PC-3 (cell line): ENCODE measurements around the gene NCOA7.

ENCODE experiments used
- CTCF ChIP-seq: fragments of 300-600 bp; sonication (generic); conservative IDR thresholded peaks from 2 replicates; pipeline ENCODE4 v1.5.1; 2017; ENCODE audit warnings: antibody characterized with exemption, low read depth, mild to moderate bottlenecking, low read length
- EZH2 ChIP-seq: fragments of 300-600 bp; sonication (generic); IDR thresholded peaks from one replicate; pipeline ENCODE4 v1.6.1; 2017; ENCODE audit warnings: antibody characterized with exemption, mild to moderate bottlenecking, low read length; ENCODE audit not compliant: unreplicated experiment
- EZH2phosphoT487 ChIP-seq: fragments of 300-600 bp; sonication (generic); IDR thresholded peaks from 2 replicates; pipeline ENCODE4 v1.6.1; 2018; ENCODE audit warnings: mild to moderate bottlenecking, antibody characterized with exemption, low read length, borderline replicate concordance

- TF ChIP-seq CTCF (no peak), EZH2 (no peak), EZH2phosphoT487 (no peak)
These were observed 50.8 kb downstream of the NCOA7 start for GRCh38 chr6:125841356-125842090.
